Sigmoid colon (tissue), 7 donors: ENCODE measurements around the gene MBNL1. TPM values are rescaled to one million over a fixed set of nuclear protein-coding genes. Genes with fewer than 3 reads are reported as not detected.

ENCODE experiments used
- DNase-seq: peaks from one replicate; pipeline ENCODE4 v3.0.0-alpha.2; 2019
- H3K27ac ChIP-seq, 4 donors: fragments of 200-600 bp; sonication (generic); one replicate each; pipeline ENCODE4 v1.5.1; 2016 to 2019; ENCODE audit warnings: mild to moderate bottlenecking in 1 of 4
- H3K27me3 ChIP-seq, 3 donors: fragments of 200-600 bp; sonication (generic); one replicate each; pipeline ENCODE4 v1.5.1; 2019; ENCODE audit warnings: mild to moderate bottlenecking in 1 of 3
- H3K36me3 ChIP-seq, 4 donors: fragments of 200-600 bp; sonication (generic); one replicate each; pipeline ENCODE4 v1.5.1; 2016 to 2019
- H3K4me1 ChIP-seq, 4 donors: fragments of 200-600 bp; sonication (generic); one replicate each; pipeline ENCODE4 v1.5.1; 2017 to 2019
- H3K4me3 ChIP-seq, 4 donors: fragments of 200-600 bp; sonication (generic); one replicate each; pipeline ENCODE4 v1.5.1; 2017 to 2019; ENCODE audit warnings: mild to moderate bottlenecking in 2 of 4, moderate library complexity in 1 of 4
- H3K9me3 ChIP-seq, 4 donors: fragments of 200-600 bp in 3 of 4; sonication (generic) in 3 of 4; one replicate each; pipeline versions ENCODE4 v1.5.1 to v1.6.1; 2013 to 2019
- EP300 ChIP-seq, 4 donors: sonication (generic); formaldehyde crosslinking; IDR thresholded peaks; one replicate each; pipeline ENCODE4 v1.6.1; 2017; ENCODE audit warnings: antibody characterized with exemption in 4 of 4
- POLR2A ChIP-seq, 2 donors: fragments of 450-650 bp; IDR thresholded peaks; one replicate each; pipeline ENCODE4 v1.6.1; 2016; ENCODE audit warnings: antibody characterized with exemption in 2 of 2, mild to moderate bottlenecking in 2 of 2, moderate library complexity in 2 of 2
- POLR2AphosphoS5 ChIP-seq, 4 donors: sonication (generic); formaldehyde crosslinking; IDR thresholded peaks; one replicate each; pipeline ENCODE4 v1.6.1; 2017; ENCODE audit warnings: antibody characterized with exemption in 4 of 4
- WGBS, 2 donors: extraction: QIAGEN DNeasy Blood & Tissue Kit; methylation state at CpG; one replicate each; pipeline ENCODE4 v1.1.7; 2013; 5-methylcytosine and 5-hydroxymethylcytosine counted together
- intact Hi-C: fragments of 100-400 bp; cut with DNase I; formaldehyde crosslinking; loops from one replicate; pipeline ENCODE4 v1.15.1; 2023
- polyA plus RNA-seq, 3 donors: library from polyadenylated mRNA; stranded (reverse); fragments of 200-250 nt; gene quantifications; one replicate each; pipeline ENCODE4 v1.2.3, GENCODE V29; 2013
- total RNA-seq, 4 donors: library from RNA; depleted of rRNA; stranded (reverse); fragments of >200 nt; gene quantifications; one replicate each; pipeline ENCODE4 v1.1.0, GENCODE V29; 2016
- TF ChIP-seq, protein P1 (sequence below), 4 experiments: fragments of 450-650 bp in 3 of 4; fragments of 200-600 bp in 1 of 4; IDR thresholded peaks; one replicate each; pipeline ENCODE4 v1.5.1; 2016 to 2019; ENCODE audit warnings: antibody characterized with exemption in 4 of 4, mild to moderate bottlenecking in 3 of 4, moderate library complexity in 2 of 4
- donor health status: healthy with polysubstance abuse.
- donor health status: Bipolar disorder and iron deficiency.
- donor health status: healthy.

The MBNL1 gene
- total and polyA plus RNA-seq, 7 donors: 60.5 to 898 (median 602) TPM

DNA sequence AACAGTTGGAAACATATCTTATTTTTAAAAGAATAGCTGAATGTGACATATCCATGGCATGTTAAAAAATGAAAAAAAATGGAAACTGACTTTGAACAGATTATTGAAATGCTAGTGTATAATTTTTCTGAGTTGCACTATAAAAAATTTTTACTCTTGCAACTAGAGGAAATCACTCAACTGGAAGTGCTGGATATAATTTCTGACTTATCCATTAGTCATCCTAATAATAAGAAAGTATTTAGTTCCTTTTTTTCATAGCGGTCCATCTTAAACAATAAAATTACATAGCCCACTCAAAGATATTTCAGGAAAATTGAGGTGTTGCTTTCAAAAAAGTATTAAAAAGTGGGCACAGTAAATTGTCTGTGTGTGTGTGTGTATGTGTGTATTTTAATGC lies 80.7 kb downstream of the MBNL1 start:
- no peak overlapping the region for H3K4me3 ChIP-seq
- peaks cover 0 to 82% (median 64%) of the 10 kb centered on the region in 4 donors for H3K4me1 ChIP-seq
- intact Hi-C loops: no loop called here
- H3K9me3 ChIP-seq: no peaks in the 10 kb centered on the region
- H3K36me3 ChIP-seq: no peaks in the 10 kb centered on the region
- WGBS, 2 donors: 77 to 93% methylated on average over 1 of the region's 1 CpG
- TF ChIP-seq, protein P1, sequence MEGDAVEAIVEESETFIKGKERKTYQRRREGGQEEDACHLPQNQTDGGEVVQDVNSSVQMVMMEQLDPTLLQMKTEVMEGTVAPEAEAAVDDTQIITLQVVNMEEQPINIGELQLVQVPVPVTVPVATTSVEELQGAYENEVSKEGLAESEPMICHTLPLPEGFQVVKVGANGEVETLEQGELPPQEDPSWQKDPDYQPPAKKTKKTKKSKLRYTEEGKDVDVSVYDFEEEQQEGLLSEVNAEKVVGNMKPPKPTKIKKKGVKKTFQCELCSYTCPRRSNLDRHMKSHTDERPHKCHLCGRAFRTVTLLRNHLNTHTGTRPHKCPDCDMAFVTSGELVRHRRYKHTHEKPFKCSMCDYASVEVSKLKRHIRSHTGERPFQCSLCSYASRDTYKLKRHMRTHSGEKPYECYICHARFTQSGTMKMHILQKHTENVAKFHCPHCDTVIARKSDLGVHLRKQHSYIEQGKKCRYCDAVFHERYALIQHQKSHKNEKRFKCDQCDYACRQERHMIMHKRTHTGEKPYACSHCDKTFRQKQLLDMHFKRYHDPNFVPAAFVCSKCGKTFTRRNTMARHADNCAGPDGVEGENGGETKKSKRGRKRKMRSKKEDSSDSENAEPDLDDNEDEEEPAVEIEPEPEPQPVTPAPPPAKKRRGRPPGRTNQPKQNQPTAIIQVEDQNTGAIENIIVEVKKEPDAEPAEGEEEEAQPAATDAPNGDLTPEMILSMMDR (IDR thresholded peaks at IDR 0.05): no peak
- TF ChIP-seq POLR2A (IDR thresholded peaks at IDR 0.05) (no peak), EP300 (IDR thresholded peaks at IDR 0.05) (no peak), POLR2AphosphoS5 (IDR thresholded peaks at IDR 0.05) (no peak)
- H3K27ac ChIP-seq: peak overlapping the region; percentile 23 to 61 (median 49)
- DNase-seq: no peak
- H3K27me3 ChIP-seq: no peaks in the 10 kb centered on the region

DNA sequence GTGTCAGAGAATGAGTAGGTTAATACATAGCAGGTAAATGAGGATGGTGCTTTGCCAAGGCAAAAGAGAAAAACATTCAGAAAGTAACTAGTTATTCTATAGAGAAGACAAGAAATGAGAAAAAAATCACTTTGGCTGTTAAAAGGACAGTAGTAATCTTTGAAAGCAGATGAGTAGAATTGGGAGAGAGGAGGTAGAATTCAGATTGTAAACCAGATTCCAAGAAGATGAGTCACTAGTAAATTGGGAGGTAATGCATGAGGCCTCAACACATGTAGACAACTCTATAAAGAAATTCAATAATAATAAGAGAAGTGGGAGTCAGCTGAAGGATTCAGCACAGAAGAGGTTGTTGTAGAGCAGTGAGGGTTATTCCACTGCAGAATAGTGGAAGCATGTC lies 81.4 kb downstream of the MBNL1 start:
- no peak overlapping the region for H3K4me3 ChIP-seq
- TF ChIP-seq EP300 (IDR thresholded peaks at IDR 0.05) (no peak), POLR2AphosphoS5 (IDR thresholded peaks at IDR 0.05) (no peak), POLR2A (IDR thresholded peaks at IDR 0.05) (no peak)
- TF ChIP-seq, protein P1 (IDR thresholded peaks at IDR 0.05): no peak
- peak overlapping the region; percentile 4 to 57 (median 38) for H3K27ac ChIP-seq
- no peaks in the 10 kb centered on the region for H3K27me3 ChIP-seq
- no peaks in the 10 kb centered on the region for H3K9me3 ChIP-seq
- peaks cover 0 to 82% (median 59%) of the 10 kb centered on the region in 4 donors for H3K4me1 ChIP-seq
- no peaks in the 10 kb centered on the region for H3K36me3 ChIP-seq
- no peak for DNase-seq
- intact Hi-C loops: no loop called here

DNA sequence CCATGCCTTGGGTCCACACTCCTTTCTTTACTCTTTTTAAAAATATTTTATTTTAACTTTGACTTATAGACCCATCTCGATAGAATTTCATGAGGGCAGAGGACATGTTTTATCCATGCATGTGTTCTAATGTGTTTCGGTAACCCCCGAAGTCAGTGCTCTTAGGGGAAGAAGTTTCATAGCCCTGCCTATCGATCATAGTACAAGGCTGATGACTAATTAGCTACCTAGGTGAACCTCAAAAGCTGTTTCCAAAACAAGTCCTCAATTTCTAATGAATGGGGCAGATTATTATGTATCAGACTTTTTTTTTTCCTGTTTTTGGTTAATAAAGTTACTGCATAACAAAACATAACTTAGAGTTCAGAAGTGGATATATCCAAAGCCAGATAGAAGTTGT lies 82.0 kb downstream of the MBNL1 start:
- intact Hi-C loops: no loop called here
- Histone ChIP-seq H3K9me3 (no peaks in the 10 kb centered on the region), H3K4me1 (peaks cover 0 to 82% (median 59%) of the 10 kb centered on the region in 4 donors), H3K36me3 (no peaks in the 10 kb centered on the region), H3K4me3 (no peak overlapping the region), H3K27ac (peak overlapping the region in 3 of 4 donors; percentile 4 to 57 (median 53)), H3K27me3 (no peaks in the 10 kb centered on the region)
- 86 to 88% methylated on average over 4 of the region's 4 CpGs for WGBS, 2 donors
- TF ChIP-seq, protein P1 (IDR thresholded peaks at IDR 0.05): no peak
- TF ChIP-seq POLR2A (IDR thresholded peaks at IDR 0.05): no peak
- no peak for TF ChIP-seq EP300 (IDR thresholded peaks at IDR 0.05)
- no peak for TF ChIP-seq POLR2AphosphoS5 (IDR thresholded peaks at IDR 0.05)
- DNase-seq: no peak

DNA sequence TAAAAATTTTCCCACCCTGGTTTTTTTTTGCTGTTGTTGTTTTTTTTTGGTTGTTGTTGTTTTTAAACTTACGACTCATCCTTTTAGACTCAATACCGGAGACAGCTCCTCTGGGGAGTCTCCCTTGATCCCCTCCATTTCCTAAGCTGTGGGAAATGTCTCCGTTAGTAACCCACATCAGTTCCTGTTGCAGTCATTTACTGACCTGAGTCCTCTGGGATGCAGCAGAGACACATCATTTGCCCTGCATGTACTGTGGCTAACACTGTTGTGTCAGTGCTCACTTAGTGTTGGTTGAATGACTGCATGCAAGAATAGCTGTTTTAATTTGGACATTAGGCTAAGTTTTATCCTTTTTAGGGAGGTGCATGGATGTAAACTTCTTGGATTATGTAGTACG lies 83.8 kb downstream of the MBNL1 start:
- intact Hi-C loops: no loop called here
- H3K4me1 ChIP-seq: peaks cover 0 to 96% (median 62%) of the 10 kb centered on the region in 4 donors
- WGBS, 2 donors: 74 to 84% methylated on average over 4 of the region's 4 CpGs
- no peaks in the 10 kb centered on the region for H3K9me3 ChIP-seq
- H3K27ac ChIP-seq: peak overlapping the region in 2 of 4 donors; percentile 53 to 57
- TF ChIP-seq EP300 (IDR thresholded peaks at IDR 0.05): no peak
- TF ChIP-seq, protein P1 (IDR thresholded peaks at IDR 0.05): no peak
- TF ChIP-seq POLR2A (IDR thresholded peaks at IDR 0.05): no peak
- TF ChIP-seq POLR2AphosphoS5 (IDR thresholded peaks at IDR 0.05): no peak
- DNase-seq: no peak
- no peaks in the 10 kb centered on the region for H3K36me3 ChIP-seq
- no peaks in the 10 kb centered on the region for H3K27me3 ChIP-seq
- H3K4me3 ChIP-seq: no peak overlapping the region

DNA sequence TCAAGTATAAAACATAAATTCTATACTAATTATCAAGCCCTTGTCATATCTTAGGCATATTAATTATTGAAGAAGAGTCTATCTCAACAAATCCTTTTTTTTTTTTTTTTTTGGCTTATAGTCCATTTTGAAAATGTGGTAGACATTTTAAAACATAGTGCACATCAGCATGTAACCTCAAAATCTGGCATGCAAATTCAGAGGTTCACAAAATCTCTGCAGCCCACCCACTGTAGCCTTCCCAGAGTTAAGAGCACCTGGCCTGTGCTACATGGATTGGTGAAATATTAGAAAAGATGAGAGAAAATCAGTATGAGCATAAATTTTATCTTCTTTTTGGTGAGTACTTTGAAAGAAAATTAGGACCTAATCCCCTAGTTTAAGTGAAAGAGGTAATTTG lies 84.8 kb downstream of the MBNL1 start:
- intact Hi-C loops: no loop called here
- Histone ChIP-seq H3K27ac (peak overlapping the region in 2 of 4 donors; percentile 53 to 57), H3K36me3 (no peaks in the 10 kb centered on the region), H3K9me3 (no peaks in the 10 kb centered on the region), H3K4me1 (peaks cover 0 to 96% (median 59%) of the 10 kb centered on the region in 4 donors), H3K4me3 (no peak overlapping the region), H3K27me3 (no peaks in the 10 kb centered on the region)
- no peak for DNase-seq
- TF ChIP-seq POLR2AphosphoS5 (IDR thresholded peaks at IDR 0.05): no peak
- TF ChIP-seq, protein P1 (IDR thresholded peaks at IDR 0.05): no peak
- no peak for TF ChIP-seq POLR2A (IDR thresholded peaks at IDR 0.05)
- TF ChIP-seq EP300 (IDR thresholded peaks at IDR 0.05): no peak
